ENCODE data around the gene CLCN6. TPM values are rescaled to one million over a fixed set of nuclear protein-coding genes. Genes with fewer than 3 reads are reported as not detected.

CLCN6 gene
- total and polyA plus RNA-seq, 8 donors: 17.2 to 43.4 (median 20.7) TPM

DNA sequence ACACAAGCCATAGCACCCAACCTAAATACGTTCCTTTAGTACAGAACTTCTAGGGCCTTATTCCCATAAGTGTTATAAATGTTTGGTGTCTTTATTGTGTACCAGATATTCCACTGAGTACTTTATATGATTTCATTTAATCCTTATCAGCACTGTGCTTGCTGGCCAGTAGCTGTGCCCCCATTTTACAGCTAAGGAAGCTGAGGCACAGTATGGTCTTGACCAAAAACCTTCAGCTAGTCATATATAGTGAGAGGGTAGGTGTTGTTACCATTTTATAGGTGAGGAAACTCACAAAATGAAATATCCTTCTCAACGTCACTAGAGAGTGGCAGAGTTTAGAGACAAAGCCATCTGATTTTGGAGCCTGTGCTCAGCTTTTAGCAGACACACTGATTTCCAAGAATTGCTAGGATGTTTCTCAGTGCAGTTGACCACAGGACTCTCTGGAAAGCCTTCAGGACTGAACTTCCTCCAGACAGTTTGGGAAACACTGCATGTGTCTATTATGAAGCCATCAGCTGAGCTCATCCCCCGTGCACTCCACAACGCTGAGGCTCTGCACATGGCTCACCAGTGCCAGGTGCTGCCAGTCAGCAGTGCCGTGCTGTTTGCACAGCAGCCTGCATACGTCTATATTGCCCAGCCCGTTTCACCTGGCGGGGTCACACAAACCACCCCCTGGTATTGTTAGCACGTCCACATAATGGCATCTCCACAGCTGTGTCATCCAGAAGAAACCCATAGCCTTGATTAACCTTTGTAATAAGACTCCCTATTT is 26.1 kb downstream of the CLCN6 start:
- H3K4me3 ChIP-seq: no peak overlapping the region
- H3K36me3 ChIP-seq: peaks cover 0 to 98% of the 10 kb centered on the region in 2 donors
- no peaks in the 10 kb centered on the region for H3K9me3 ChIP-seq
- no peaks in the 10 kb centered on the region for H3K27me3 ChIP-seq
- TF ChIP-seq, protein P1, sequence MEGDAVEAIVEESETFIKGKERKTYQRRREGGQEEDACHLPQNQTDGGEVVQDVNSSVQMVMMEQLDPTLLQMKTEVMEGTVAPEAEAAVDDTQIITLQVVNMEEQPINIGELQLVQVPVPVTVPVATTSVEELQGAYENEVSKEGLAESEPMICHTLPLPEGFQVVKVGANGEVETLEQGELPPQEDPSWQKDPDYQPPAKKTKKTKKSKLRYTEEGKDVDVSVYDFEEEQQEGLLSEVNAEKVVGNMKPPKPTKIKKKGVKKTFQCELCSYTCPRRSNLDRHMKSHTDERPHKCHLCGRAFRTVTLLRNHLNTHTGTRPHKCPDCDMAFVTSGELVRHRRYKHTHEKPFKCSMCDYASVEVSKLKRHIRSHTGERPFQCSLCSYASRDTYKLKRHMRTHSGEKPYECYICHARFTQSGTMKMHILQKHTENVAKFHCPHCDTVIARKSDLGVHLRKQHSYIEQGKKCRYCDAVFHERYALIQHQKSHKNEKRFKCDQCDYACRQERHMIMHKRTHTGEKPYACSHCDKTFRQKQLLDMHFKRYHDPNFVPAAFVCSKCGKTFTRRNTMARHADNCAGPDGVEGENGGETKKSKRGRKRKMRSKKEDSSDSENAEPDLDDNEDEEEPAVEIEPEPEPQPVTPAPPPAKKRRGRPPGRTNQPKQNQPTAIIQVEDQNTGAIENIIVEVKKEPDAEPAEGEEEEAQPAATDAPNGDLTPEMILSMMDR (IDR thresholded peaks at IDR 0.05): no peak
- H3K27ac ChIP-seq: no peak overlapping the region
- DNase-seq: no peak
- no peaks in the 10 kb centered on the region for H3K4me1 ChIP-seq
- no peak for ATAC-seq
- intact Hi-C loops (cut with DNase I): no loop called here

DNA sequence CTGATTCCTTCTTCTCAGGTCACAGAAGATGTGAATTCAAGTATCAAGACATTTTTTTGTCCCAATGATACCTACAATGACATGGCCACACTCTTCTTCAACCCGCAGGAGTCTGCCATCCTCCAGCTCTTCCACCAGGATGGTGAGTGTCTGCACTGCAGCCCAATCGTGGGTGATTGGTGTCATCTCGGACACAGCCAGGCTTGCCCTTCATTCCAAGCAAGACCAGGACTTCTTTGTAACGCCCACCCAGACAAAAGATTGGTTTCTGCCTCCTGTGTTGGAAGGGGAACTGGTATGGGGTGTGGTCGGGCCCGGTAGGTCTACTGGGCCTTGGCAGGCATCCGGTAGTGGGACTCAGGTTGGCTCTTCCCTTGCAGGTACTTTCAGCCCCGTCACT is 27.5 kb downstream of the CLCN6 start:
- H3K27ac ChIP-seq: no peak overlapping the region
- ATAC-seq: no peak
- TF ChIP-seq, protein P1 (IDR thresholded peaks at IDR 0.05): no peak
- no peak overlapping the region for H3K4me3 ChIP-seq
- intact Hi-C loops (cut with DNase I): no loop called here
- no peak for DNase-seq
- H3K36me3 ChIP-seq: peaks cover 0 to 98% of the 10 kb centered on the region in 2 donors
- no peaks in the 10 kb centered on the region for H3K9me3 ChIP-seq
- no peaks in the 10 kb centered on the region for H3K27me3 ChIP-seq
- H3K4me1 ChIP-seq: no peaks in the 10 kb centered on the region

DNA sequence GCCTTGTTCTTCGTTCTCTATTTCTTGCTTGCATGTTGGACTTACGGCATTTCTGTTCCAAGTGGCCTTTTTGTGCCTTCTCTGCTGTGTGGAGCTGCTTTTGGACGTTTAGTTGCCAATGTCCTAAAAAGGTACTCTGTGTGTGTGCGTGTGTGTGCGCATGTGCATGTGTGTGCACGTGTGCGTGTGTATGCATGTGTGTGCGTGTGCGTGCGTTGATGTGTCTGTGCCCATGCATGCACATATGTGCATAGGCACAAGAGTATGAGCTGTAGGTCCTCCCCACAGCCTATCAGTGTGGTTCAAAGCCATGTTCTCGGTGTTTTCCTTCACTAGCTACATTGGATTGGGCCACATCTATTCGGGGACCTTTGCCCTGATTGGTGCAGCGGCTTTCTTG is 27.9 kb downstream of the CLCN6 start:
- ATAC-seq (no peak), DNase-seq (no peak)
- peaks cover 0 to 98% of the 10 kb centered on the region in 2 donors for H3K36me3 ChIP-seq
- H3K9me3 ChIP-seq: no peaks in the 10 kb centered on the region
- intact Hi-C loops (cut with DNase I): no loop called here
- no peaks in the 10 kb centered on the region for H3K27me3 ChIP-seq
- no peak overlapping the region for H3K27ac ChIP-seq
- no peaks in the 10 kb centered on the region for H3K4me1 ChIP-seq
- TF ChIP-seq, protein P1 (IDR thresholded peaks at IDR 0.05): no peak
- no peak overlapping the region for H3K4me3 ChIP-seq

DNA sequence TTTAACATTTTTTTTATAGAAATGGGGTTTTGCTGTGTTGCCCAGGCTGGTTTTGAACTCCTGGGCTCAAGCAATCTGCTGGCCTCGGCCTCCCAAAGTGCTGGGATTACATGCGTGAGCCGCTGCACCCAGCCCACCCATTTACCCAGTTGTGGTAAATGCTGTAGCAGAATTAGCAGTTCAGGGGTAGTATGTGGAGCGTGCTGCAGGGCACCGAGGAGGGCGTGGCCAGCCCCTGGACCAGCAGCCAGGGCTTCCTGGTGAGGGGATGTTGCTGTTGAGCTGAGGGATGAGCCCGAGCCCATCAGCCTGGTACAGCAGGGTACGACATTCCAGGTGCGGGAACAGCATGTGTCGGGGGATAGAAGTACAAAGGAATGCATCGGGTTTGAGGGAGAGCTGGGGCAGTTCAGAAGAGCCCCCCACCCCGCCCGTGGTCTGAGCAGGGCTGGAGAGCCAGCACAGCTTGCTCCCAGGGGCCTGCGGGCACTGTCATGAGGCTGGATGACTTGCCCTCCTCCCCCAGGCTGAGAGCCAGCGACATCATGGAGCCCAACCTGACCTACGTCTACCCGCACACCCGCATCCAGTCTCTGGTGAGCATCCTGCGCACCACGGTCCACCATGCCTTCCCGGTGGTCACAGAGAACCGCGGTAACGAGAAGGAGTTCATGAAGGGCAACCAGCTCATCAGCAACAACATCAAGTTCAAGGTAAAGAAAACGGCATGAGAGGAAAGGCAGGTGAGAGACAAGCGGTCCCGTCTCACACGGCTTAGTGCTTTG is 29.6 kb downstream of the CLCN6 start:
- peaks cover 0 to 99% of the 10 kb centered on the region in 2 donors for H3K36me3 ChIP-seq
- no peaks in the 10 kb centered on the region for H3K4me1 ChIP-seq
- H3K4me3 ChIP-seq: no peak overlapping the region
- no peaks in the 10 kb centered on the region for H3K27me3 ChIP-seq
- TF ChIP-seq, protein P1 (IDR thresholded peaks at IDR 0.05): no peak
- intact Hi-C loops (cut with DNase I): loop anchor here in 1 of 2 donors (5.0 kb wide), 1 partner anchor 57 kb away; no protein-coding TSS in a partner anchor
- H3K27ac ChIP-seq: no peak overlapping the region
- DNase-seq: no peak
- no peak for ATAC-seq
- no peaks in the 10 kb centered on the region for H3K9me3 ChIP-seq
